Right lung (tissue), 10 donors: ENCODE results near the gene ZDHHC11. TPM values are rescaled to one million over a fixed set of nuclear protein-coding genes. Genes with fewer than 3 reads are reported as not detected.

Experiments
- DNase-seq, 2 donors: peaks; one replicate each; pipeline ENCODE4 v3.0.0-alpha.2; 2013
- long read RNA-seq, 8 donors: transcript quantifications; one replicate each; lab custom pipeline, GENCODE V29; 2026
- polyA plus RNA-seq, 5 donors: library from polyadenylated mRNA; unstranded; fragments of 120-200 nt; gene quantifications; one replicate each; pipeline versions ENCODE4 v1.2.1 to v1.2.3, GENCODE V29; 2013; ENCODE audit warnings: inconsistent platforms in 1 of 5, low replicate concordance in 1 of 5; ENCODE audit not compliant: insufficient read length in 5 of 5, insufficient read depth in 1 of 5

ZDHHC11 gene, protein sequence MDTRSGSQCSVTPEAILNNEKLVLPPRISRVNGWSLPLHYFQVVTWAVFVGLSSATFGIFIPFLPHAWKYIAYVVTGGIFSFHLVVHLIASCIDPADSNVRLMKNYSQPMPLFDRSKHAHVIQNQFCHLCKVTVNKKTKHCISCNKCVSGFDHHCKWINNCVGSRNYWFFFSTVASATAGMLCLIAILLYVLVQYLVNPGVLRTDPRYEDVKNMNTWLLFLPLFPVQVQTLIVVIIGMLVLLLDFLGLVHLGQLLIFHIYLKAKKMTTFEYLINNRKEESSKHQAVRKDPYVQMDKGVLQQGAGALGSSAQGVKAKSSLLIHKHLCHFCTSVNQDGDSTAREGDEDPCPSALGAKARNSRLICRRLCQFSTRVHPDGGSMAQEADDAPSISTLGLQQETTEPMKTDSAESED
- 10 to 100 TPM; 24.1 to 34.7 (median 27.2) TPM for polyA plus RNA-seq
- long read RNA-seq, donor 1: 0 reads
- long read RNA-seq, donor 2: 0 reads
- long read RNA-seq, donor 3, partial matches to known transcripts: 0 of 2 reads
- long read RNA-seq, donor 3, other reads (novel, unspliced or antisense): 0 of 2 reads
- long read RNA-seq, donor 4: 0 reads
- long read RNA-seq, donor 5: 0 reads
- long read RNA-seq, donor 6: 0 reads
- long read RNA-seq, donor 7: 0 reads
- long read RNA-seq, donor 8: 0 reads

DNA sequence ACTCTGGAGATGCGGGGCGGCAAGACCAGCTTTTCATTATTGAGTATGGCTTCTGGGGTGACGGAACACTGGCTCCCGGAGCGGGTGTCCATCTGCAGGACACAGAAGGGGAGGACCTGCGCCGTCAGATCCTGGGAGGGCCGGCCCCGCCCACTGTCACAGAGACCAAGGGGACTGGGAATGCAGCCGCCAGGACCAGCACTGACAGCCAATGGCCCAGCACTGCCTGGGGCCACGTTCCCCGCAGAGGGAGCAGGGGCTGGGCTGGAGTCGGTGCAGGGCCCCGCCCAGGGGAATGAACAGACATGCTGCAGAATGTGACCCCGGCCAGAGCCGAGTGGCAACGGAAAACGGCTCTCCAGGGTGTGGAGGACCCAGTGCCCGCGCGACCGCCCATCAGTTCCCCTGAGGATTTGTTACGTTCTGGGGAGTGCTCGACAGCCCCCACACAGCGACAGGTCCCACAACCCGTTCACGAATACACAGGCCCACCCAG lies at the start of gene ZDHHC11:
Gene ZDHHC11, minus strand, starts transcription at position 476 of the 496 bp plus-strand sequence. Its CDS starts 384 bp downstream, at position 92.
- DNase-seq: peak in 1 of 2 donors; percentile 18

DNA sequence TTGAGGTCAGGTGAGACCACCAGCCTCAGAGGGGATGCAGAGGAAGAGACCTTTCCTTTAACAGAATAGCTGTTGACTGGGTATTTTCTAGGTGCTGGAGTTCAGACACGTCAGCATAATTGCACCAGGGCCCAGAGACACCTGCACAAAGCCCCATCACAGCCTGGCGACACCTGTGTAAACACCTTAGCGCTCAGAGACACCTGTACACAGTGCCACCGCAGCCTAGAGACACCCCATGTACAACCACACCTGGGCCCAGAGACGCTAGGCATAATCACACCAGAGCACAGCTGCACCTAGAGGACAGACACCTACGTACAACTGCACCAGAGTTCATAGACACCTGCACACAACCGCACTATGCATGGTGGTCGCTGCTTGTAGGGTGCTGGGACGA lies 42.9 kb upstream of the ZDHHC11 start:
- DNase-seq: no peak

DNA sequence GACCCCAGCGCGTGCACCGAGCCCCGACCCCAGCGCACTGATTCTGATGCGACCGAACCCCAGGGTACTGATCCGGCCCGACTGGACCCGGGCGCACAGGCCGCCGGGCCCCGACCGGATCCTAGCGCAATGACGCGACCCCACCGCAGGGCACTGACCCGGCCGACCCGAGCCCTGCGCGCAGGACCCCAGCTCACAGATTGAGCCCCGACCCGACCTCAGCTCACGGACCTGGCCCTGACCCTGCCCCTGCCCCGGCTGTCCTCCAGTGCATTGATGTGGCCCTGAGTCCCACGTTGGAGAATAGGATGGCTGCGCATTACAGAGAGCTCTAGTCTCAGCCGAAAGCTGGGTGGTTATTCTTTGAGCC lies 42.3 kb upstream of the ZDHHC11 start:
- no peak for DNase-seq

DNA sequence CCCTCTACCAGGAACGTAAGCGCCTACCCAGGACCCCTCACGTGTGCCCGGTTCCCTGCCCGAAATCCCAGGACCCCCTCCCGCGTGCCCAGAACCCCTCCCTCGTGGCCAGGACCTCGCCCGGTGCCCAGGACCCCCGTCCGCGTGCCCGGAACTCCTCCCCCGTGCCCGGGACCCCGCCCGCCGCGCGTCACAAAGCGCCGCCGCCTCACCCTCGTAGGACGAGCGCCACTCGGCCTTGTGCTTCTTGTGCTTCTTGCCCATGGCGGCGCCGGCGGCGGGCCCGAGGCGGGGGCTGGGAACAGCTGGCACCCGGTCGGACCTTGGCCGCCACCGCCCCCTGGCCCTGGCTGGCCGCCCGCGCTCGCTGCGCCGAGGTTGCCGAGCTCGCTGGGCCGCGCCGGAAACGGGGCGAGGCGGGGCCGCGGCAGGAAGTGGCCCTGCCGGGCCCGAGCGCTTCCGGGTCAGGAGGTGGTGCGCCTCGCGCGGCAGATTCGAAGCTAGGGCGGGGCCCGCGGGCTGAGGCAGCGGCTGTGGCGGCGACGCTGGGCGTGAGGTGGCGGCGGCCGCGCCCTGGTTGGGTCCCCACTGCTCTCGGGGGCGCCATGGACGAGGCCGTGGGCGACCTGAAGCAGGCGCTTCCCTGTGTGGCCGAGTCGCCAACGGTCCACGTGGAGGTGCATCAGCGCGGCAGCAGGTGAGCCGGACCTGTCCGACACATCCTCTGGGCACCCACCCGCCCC lies 41.8 kb upstream of the ZDHHC11 start, which contains the start of the genes BRD9 and TRIP13:
Gene BRD9, minus strand, starts transcription at position 408 of the 743 bp plus-strand sequence. Its CDS starts 144 bp downstream, at position 264.
Gene TRIP13, plus strand, starts transcription at position 491 of the 743 bp plus-strand sequence. Its CDS starts 115 bp downstream, at position 606.
- DNase-seq: peak; percentile 77 to 80

DNA sequence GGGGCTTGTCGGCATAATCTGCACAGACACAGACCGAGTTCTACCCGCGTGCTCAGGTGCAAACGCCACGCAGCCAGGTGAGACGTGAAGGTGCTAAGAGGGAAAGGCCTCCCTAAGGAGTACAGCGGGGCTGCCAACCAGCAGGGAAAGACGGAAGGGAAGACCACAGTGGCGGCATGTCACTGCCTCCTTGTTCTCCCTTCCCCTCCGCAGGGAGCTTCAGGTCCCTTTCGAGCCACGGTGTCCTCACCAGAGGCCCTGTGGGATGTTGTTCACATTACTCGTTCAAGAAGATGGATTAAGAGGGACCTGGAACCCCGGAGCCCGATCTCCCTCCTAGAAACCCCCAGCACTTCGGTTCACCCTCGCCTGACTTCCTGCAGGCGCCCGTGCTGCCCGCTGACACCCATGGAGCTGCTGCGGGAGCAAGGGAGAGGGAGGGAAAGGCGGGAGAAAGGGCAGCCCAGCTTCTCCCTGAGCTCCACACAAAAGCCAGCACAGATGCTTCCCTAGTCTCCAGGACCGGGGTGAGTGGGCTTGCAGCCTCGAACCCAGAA lies 41.1 kb upstream of the ZDHHC11 start:
- DNase-seq: peak; percentile 9 to 11

DNA sequence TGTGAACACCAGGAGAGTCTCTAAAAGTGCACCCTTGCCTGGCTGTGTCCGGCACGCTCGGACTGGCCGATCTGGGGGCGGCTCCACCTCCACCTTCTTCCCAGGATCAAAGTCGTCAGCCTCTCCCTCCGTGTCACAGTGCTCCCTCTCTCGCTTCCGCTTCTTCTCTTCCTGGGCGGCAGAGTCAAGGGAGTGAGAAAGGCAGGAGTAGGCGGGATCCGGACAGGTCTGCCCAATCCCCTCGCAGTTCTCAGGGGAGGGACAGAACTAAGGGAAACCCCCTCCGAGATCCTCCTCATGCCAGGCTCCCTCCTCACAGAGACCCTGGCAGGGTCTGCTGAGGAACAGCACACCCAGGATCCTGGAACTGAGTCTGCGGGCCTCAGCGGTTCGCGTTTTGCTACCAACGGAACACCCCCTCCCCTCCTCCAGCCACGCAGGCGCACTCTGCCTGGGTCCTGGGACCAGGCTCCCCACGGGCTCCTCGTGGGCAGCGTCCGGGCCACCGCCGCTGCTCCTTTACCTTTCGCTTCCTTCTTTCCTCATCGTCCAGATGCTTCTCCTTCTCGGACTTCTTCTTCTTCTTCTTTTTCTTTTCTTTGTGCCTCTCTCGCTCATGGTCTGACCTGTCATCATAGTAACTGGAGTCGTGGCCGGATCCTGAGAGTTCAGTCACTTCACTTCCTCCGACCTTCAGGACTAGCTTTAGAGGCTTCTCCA lies 40.5 kb upstream of the ZDHHC11 start:
- DNase-seq: no peak

DNA sequence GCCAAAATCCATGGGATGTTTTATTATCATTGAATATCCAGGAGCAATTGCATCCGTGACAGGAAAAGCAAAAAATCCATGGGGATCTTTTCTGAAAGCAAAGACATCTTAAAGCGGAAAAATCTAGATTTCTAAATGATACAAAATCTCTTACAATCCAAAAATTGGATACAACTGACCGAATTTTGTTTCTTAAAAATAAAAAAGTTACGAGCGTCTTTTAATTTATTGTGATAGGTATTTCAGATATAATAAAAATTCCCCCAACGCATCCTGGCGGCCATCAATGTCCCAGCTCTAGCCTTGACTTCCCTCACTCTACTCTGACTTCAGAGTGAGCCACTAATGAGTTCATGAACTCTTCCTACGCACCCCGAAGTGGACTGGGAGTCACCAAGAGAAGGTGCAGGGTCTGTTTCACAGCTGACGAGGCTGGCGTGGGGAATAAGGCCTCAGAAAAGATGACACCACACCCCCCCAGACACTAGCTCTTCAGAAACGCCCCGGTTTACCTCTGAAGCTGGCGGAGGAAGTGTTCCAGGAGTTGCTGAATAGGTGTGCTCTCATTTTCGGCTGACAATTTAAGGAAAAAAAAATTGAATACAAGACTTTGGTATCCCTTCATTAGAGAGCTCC lies 38.4 kb upstream of the ZDHHC11 start:
- no peak for DNase-seq

DNA sequence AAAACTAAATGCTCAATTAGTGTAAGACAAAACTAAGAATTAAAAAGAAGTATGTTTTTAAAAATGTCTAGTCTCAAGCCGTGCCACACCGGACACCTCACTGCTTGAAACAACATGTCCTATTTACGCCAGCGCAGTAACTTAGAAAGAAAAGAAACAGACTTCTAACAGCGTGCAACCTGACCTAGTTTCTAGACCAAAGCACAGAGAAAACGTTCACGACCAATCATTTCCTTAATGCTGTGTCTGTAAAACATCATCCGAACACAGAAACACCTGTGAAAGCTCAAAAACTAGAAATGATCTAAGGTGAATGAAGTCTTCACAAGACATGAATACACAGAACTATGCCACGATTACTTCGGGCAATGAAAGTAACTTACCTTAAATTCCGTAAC lies 37.9 kb upstream of the ZDHHC11 start:
- no peak for DNase-seq

DNA sequence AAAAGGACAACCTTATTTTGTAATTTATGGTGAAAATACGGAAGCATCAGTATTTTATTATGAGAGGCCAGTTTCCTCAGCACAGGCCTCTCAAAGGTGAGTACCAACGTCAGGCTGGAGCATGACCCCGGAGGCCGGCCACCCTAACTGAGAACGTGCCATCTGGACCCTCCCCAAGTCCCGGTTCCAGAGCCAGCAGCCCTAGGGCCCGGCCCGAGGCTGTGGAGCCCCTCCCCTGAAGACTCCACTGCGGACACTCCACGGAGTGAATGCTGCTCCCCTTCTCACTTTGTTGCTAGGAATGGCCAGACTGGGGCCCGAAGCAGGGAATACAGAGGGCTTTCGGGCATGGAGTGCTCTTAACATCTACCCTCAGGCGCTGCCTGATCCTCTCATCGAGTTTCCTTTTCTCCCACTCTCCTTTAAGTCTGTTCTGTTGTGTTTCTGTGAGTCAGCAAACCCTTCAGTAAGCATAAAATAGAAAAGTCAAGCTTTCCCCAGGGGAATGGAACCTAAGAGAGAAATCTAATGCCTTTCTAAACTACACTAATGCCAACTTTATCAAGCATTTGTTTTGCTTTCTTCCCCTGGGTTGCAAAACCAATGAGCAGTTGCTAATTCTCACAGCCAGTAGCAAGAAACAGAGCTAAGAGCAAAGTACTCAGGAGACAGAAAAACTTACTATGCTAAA lies 37.3 kb upstream of the ZDHHC11 start:
- DNase-seq: no peak

DNA sequence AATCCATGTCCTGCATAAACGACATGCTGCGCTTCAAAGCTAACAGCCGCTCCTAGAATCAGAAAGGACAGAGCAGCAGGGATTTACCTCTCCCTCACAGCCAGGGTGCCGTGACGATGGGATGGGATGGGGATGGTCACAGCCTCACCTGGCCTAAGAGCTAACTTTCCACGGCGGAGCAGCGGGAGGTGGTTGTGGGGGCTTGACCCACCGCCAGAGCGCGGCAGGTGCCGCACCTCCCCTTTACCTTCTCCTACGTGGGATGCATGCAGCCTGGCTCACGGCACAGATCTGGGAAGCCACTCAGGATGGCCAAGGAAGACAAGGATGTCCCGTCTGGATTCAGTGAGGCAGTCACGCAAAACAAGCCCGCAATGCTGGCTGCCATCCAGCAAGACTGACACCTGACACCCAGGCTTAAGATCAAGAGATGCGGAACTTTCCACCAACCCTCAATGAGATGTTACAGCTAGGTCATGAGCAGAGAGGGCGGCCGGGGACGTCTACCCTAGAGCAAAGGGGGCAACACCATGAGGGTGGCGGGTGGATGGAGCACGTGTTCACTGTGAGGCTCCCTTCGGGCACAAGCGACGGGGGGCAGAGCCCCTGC lies 36.0 kb upstream of the ZDHHC11 start:
- DNase-seq: no peak

DNA sequence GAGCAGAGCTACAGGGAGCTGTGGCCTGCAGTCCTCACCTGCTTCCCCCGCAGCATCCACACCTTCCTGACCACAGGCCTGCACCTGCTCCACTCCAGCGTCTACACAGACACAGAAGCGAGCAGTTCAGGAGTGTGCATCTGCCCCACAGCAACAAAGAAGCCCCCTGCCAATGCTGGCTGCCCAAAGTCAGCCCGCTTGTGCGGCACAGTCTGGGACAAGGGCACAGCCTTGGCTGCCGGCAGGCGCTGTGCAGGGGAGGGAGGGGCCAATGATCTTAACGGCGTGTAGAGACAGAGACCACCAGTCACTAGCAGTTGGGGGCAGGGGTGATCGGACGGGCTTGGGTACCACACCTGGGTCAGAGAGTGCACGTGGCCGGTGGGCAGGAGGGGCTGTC lies 35.2 kb upstream of the ZDHHC11 start:
- DNase-seq: no peak

DNA sequence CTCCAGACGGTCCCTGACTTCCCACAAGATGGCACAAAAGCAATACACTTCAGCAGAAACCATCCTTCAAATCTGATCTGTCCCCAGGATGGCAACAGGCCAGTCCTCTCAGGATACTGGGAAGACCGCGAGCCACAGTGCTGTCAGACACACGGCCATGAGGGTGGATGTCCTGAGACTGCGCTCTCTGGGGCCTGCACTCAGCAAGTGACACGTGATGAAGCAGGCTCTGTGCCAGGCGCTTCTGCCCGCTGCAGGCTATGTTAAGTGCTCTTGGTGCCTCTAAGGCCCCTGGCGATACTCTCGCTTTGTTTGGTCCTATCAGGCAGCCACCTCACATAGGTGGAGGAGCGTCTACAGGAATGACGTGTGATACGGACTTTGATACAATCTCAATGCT lies 34.7 kb upstream of the ZDHHC11 start:
- no peak for DNase-seq

DNA sequence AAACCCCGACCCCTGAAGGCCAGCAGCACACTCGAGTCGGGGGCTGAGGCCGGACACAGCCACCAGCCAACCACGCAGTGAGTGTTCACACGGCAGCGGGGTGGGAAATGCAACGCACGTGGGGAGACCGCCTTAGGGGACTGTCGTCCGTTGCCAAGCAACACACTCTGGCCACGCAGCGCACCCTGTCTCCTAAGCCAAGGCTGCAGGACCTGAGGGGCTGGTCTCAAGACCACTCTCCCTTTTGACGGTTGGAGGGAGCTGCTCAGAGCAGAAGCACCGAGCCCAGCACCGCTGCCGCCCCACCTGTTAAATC lies 34.3 kb upstream of the ZDHHC11 start:
- DNase-seq: no peak

DNA sequence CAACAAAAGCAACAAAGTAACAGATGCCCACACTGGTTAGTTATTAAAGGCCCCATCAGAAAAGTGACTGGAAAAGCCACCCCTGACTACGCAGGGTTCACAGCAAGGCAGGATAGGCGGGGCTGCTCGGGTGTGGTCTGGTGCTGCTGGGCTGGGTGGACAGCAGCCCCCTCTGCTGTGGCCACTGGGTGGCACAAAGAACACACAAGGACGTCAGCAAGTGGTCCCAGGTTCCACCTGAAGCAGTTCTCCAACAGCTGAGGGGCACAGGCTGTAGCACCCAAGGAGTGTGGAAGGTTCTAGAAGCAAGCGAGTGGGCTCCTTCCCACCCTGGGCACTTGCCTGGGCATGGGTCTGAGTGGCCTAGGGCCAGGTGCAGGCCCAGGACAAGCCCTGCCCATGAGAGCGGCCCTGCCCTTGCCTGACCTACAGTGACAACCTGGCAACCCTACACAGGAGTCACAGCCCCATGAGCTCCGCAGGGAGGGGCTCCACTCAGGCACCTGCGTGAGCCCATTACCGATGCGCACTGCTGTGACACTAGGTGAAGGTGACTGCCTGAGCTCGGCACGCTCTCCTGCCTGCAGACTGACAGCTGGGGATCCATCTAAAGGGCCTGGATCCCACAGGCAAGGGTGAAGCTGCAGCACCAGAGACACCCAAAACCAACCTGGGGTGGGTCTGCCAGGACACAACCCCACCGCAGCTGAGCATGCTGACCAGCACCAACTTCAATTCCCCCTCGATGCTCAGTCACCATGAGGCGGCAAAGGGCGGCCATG lies 33.8 kb upstream of the ZDHHC11 start:
- no peak for DNase-seq

DNA sequence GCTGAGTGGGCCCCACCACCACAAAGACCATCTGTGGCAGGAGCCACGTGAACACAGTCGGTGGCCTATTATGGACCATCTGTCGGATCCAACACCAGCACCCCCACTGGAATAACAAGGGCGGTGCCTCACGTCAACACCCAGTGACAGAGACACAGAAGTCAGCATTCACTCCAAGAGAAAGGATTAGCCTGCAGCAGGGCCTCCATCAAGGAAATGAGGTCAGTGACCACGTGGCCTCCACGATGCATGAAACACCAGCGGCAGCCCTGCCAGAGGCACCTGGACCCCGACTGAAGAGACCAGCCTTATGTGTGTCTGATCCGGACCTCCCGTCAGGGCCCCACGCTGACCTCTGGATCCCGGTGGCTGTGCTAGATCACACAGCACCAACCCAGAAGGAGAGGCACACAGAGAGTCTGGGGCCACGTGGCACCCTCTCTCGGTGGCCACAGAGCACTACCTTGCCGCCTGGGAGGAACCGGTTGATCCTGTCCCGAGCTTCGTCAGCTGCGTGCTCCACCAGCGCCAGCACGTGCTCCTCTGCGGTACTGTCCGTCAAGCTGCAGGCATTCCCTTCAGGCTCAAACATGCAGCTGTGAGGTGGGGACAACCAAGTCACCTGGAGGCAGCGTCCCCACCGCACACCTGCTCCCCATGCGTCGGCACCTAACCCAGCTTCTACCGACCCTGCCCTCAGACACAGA lies 32.8 kb upstream of the ZDHHC11 start:
- no peak for DNase-seq

DNA sequence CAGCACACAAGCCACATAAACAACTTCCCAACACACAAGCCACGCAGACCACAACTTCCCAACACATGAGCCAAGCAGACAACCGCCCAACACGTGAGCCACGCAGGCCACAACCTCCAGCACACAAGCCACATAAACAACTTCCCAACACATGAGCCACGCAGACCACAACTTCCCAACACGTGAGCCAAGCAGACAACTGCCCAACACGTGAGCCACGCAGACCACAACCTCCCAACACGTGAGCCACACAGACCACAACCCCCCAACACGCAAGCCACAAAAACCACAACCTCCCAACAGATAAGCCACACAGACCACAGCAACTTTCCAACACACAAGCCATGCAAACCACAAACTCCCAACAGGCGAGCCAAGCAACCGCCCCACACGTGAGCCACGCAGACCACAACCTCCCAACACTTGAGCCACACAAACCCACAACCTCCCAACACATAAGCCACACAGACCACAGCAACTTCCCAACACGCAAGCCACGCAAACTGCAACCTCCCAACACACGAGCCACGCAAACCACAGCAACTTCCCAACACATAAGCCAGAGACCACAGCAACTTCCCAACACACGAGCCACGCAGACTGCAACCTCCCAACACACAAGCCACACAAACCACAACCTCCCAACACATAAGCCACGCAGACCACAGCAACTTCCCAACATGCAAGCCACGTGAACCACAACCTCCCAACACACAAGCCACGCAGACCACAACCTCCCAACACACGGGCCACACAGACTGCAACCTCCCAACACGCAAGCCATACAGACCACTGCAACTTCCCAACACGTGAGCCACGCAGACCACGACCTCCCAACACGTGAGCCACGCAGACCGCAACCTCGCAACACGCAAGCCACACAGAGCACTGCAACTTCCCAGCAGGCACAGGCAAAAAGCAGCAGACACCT lies 31.7 kb upstream of the ZDHHC11 start:
- no peak for DNase-seq

DNA sequence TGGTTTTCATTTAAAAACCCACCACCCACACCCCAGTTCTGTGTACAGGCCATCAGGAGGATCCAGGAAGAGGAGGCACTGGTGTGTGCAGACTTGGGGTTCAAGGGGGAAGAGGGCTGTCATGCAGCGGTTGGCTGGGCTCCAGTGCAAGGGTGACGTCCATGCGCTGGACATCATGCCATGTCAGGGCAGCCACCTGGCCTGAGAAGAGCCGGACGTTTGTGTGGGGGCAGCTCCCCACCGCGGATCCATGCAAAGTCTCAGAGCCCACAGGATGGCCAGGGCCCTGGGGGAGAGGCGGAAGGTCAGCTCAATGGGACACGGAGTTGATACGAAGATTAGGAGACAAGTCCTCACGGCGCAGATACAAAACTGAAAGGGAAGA lies 30.8 kb upstream of the ZDHHC11 start:
- DNase-seq: no peak
